K562 (cell line): ENCODE data around the gene CYS1. TPM values are rescaled to one million over a fixed set of nuclear protein-coding genes. Genes with fewer than 3 reads are reported as not detected.

Source experiments
- CREM ChIP-seq: IDR thresholded peaks from 2 replicates; pipeline ENCODE4 v1.6.1; 2014; ENCODE audit warnings: antibody characterized with exemption, low read depth
- EHMT2 ChIP-seq: fragments of 450-650 bp; IDR thresholded peaks from 2 replicates; pipeline ENCODE4 v1.6.1; 2018; ENCODE audit warnings: antibody characterized with exemption
- EZH2 ChIP-seq: IDR thresholded peaks from 2 replicates; pipeline ENCODE4 v1.6.1; 2012; ENCODE audit warnings: low read depth, mild to moderate bottlenecking, inconsistent platforms, low read length, borderline replicate concordance
- GTF2A2 ChIP-seq: IDR thresholded peaks from 2 replicates; pipeline ENCODE4 v1.6.1; 2016; ENCODE audit warnings: mild to moderate bottlenecking, missing genetic modification characterization, missing compliant biosample characterization
- SUPT5H ChIP-seq: fragments of 450-650 bp; IDR thresholded peaks from 2 replicates; pipeline ENCODE4 v1.6.1; 2016
- TFE3 ChIP-seq: fragments of 450-650 bp; formaldehyde crosslinking; IDR thresholded peaks from 2 replicates; pipeline ENCODE4 v1.4.0; 2020; ENCODE audit warnings: mild to moderate bottlenecking, mixed read lengths
- polyA plus RNA-seq, 8 experiments: library from polyadenylated mRNA; depleted of rRNA in 4 of 8; stranded (reverse) in 5 of 8; unstranded in 3 of 8; fragments of >200 nt; fragmentation: Nextera tagmentation in 2 of 8; fragmentation: Illumina TruSeq in 1 of 8; extraction: Ambion mirVana in 2 of 8; extraction: Trizol in 1 of 8; gene quantifications; 2 replicates each; pipeline versions ENCODE4 v1.2.1 to v1.2.3, GENCODE V29; 2011 to 2014; ENCODE audit warnings: inconsistent platforms in 1 of 8, missing spikeins in 1 of 8
- total RNA-seq, 7 experiments: library from RNA; depleted of rRNA in 6 of 7; stranded (reverse); fragments of >200 nt in 6 of 7; fragmentation: Illumina TruSeq in 2 of 7; extraction: Trizol in 2 of 7; gene quantifications; 2 replicates each; pipeline versions ENCODE4 v1.2.1 to v1.2.3, GENCODE V29; 2011 to 2021; ENCODE audit warnings: low replicate concordance in 1 of 7
- TF ChIP-seq, protein P1 (sequence below): IDR thresholded peaks from 2 replicates; pipeline ENCODE4 v1.6.1; 2011; ENCODE audit warnings: borderline replicate concordance, low read depth, mild to moderate bottlenecking, moderate library complexity, low read length; ENCODE audit not compliant: insufficient read depth, poor library complexity, severe bottlenecking
- TF ChIP-seq, protein P2 (sequence below): sonication (generic); formaldehyde crosslinking; IDR thresholded peaks from 2 replicates; pipeline ENCODE4 v1.8.0; 2022; ENCODE audit warnings: missing genetic modification reagents, mild to moderate bottlenecking, borderline replicate concordance
- TF ChIP-seq, protein P3 (sequence below): IDR thresholded peaks from 3 replicates; pipeline ENCODE4 v1.6.1; 2011; ENCODE audit warnings: borderline replicate concordance, mild to moderate bottlenecking, moderate library complexity; ENCODE audit not compliant: insufficient read length; ENCODE audit errors: extremely low read depth
- TF ChIP-seq, protein P4 (sequence below): fragments of 450-650 bp; IDR thresholded peaks from 2 replicates; pipeline ENCODE4 v1.6.1; 2017; ENCODE audit warnings: antibody characterized with exemption, mild to moderate bottlenecking

The CYS1 gene
- total and polyA plus RNA-seq, 9 of the 15 experiments (the other 6 are each of a cell fraction or from before 2014, with no cell fraction given), result 0.11 to 0.13 TPM; not detected in 7

GRCh38 chr2:10042301-10043161, 37.7 kb downstream of the CYS1 start (continued):
- TF ChIP-seq, protein P1, sequence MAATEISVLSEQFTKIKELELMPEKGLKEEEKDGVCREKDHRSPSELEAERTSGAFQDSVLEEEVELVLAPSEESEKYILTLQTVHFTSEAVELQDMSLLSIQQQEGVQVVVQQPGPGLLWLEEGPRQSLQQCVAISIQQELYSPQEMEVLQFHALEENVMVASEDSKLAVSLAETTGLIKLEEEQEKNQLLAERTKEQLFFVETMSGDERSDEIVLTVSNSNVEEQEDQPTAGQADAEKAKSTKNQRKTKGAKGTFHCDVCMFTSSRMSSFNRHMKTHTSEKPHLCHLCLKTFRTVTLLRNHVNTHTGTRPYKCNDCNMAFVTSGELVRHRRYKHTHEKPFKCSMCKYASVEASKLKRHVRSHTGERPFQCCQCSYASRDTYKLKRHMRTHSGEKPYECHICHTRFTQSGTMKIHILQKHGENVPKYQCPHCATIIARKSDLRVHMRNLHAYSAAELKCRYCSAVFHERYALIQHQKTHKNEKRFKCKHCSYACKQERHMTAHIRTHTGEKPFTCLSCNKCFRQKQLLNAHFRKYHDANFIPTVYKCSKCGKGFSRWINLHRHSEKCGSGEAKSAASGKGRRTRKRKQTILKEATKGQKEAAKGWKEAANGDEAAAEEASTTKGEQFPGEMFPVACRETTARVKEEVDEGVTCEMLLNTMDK, result no peak
- TF ChIP-seq, protein P2, sequence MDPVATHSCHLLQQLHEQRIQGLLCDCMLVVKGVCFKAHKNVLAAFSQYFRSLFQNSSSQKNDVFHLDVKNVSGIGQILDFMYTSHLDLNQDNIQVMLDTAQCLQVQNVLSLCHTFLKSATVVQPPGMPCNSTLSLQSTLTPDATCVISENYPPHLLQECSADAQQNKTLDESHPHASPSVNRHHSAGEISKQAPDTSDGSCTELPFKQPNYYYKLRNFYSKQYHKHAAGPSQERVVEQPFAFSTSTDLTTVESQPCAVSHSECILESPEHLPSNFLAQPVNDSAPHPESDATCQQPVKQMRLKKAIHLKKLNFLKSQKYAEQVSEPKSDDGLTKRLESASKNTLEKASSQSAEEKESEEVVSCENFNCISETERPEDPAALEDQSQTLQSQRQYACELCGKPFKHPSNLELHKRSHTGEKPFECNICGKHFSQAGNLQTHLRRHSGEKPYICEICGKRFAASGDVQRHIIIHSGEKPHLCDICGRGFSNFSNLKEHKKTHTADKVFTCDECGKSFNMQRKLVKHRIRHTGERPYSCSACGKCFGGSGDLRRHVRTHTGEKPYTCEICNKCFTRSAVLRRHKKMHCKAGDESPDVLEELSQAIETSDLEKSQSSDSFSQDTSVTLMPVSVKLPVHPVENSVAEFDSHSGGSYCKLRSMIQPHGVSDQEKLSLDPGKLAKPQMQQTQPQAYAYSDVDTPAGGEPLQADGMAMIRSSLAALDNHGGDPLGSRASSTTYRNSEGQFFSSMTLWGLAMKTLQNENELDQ (CRISPR knock-in tag), result no peak
- TF ChIP-seq TFE3, result no peak
- no peak for TF ChIP-seq EZH2
- no peak for TF ChIP-seq GTF2A2 (tag)
- TF ChIP-seq, protein P3, sequence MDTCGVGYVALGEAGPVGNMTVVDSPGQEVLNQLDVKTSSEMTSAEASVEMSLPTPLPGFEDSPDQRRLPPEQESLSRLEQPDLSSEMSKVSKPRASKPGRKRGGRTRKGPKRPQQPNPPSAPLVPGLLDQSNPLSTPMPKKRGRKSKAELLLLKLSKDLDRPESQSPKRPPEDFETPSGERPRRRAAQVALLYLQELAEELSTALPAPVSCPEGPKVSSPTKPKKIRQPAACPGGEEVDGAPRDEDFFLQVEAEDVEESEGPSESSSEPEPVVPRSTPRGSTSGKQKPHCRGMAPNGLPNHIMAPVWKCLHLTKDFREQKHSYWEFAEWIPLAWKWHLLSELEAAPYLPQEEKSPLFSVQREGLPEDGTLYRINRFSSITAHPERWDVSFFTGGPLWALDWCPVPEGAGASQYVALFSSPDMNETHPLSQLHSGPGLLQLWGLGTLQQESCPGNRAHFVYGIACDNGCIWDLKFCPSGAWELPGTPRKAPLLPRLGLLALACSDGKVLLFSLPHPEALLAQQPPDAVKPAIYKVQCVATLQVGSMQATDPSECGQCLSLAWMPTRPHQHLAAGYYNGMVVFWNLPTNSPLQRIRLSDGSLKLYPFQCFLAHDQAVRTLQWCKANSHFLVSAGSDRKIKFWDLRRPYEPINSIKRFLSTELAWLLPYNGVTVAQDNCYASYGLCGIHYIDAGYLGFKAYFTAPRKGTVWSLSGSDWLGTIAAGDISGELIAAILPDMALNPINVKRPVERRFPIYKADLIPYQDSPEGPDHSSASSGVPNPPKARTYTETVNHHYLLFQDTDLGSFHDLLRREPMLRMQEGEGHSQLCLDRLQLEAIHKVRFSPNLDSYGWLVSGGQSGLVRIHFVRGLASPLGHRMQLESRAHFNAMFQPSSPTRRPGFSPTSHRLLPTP, result no peak
- TF ChIP-seq SUPT5H, result no peak
- TF ChIP-seq, protein P4, sequence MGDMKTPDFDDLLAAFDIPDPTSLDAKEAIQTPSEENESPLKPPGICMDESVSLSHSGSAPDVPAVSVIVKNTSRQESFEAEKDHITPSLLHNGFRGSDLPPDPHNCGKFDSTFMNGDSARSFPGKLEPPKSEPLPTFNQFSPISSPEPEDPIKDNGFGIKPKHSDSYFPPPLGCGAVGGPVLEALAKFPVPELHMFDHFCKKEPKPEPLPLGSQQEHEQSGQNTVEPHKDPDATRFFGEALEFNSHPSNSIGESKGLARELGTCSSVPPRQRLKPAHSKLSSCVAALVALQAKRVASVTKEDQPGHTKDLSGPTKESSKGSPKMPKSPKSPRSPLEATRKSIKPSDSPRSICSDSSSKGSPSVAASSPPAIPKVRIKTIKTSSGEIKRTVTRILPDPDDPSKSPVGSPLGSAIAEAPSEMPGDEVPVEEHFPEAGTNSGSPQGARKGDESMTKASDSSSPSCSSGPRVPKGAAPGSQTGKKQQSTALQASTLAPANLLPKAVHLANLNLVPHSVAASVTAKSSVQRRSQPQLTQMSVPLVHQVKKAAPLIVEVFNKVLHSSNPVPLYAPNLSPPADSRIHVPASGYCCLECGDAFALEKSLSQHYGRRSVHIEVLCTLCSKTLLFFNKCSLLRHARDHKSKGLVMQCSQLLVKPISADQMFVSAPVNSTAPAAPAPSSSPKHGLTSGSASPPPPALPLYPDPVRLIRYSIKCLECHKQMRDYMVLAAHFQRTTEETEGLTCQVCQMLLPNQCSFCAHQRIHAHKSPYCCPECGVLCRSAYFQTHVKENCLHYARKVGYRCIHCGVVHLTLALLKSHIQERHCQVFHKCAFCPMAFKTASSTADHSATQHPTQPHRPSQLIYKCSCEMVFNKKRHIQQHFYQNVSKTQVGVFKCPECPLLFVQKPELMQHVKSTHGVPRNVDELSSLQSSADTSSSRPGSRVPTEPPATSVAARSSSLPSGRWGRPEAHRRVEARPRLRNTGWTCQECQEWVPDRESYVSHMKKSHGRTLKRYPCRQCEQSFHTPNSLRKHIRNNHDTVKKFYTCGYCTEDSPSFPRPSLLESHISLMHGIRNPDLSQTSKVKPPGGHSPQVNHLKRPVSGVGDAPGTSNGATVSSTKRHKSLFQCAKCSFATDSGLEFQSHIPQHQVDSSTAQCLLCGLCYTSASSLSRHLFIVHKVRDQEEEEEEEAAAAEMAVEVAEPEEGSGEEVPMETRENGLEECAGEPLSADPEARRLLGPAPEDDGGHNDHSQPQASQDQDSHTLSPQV, result 0 out of 2 replicates have a peak, but pooled peaks have one; percentile 21
- TF ChIP-seq CREM, result no peak
- TF ChIP-seq EHMT2, result no peak
